LNCaP clone FGC (cell line): ENCODE results near the gene IGF2R.
A peak's percentile ranks its signal among the peaks of the same experiment; 100 is the strongest.

ENCODE experiments used
- DNase-seq: peaks from one replicate; pipeline ENCODE4 v3.0.0-alpha.2; 2011; ENCODE audit warnings: low read depth
- H3K4me3 ChIP-seq: 2 replicates; pipeline ENCODE4 v1.5.1; 2011; ENCODE audit warnings: mild to moderate bottlenecking, low read depth, low read length, control low read depth
- TF ChIP-seq, protein P1 (sequence below): IDR thresholded peaks from 2 replicates; pipeline ENCODE4 v1.5.1; 2012; ENCODE audit warnings: mild to moderate bottlenecking; ENCODE audit not compliant: control insufficient read depth, insufficient read depth; ENCODE audit errors: extremely low read depth

The IGF2R gene

DNA sequence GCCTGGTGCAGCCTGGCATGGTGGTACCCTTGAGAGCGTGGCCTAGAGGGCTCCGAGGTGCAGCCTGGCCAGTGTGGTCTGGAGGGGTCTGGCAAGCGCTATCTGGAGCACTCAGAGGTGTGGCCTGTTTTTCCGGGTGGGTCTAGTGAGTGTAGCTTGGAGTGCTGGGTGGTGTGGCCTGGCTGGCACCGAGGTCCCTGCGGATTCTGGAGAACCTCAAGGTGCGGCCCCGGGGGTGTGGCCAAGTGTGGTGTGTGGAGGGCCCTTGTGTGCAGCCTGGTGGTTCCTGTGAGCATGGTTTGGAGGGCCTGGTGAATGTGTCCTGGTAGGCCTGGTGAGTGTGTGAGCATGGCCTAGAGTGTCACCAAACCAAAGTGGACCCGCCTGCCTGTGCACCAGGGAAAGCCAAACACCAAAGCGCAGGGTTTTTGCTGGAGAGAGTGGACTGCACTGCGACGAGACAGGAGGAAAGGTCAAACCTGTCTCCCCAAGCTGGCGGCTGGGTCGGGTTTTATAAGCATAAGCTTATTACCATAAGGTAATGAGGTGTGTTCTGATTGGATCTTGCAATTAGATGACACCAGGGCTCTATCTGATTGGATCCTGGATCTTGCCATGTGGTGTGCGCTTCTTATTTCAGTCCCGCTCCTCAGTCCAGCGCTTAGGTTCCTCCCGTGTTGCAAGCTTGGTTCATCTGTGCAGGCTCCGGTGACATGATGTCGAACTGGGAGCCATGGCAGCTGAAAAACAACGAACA is 35.7 kb downstream of the IGF2R start:
- DNase-seq = no peak
- TF ChIP-seq, protein P1, sequence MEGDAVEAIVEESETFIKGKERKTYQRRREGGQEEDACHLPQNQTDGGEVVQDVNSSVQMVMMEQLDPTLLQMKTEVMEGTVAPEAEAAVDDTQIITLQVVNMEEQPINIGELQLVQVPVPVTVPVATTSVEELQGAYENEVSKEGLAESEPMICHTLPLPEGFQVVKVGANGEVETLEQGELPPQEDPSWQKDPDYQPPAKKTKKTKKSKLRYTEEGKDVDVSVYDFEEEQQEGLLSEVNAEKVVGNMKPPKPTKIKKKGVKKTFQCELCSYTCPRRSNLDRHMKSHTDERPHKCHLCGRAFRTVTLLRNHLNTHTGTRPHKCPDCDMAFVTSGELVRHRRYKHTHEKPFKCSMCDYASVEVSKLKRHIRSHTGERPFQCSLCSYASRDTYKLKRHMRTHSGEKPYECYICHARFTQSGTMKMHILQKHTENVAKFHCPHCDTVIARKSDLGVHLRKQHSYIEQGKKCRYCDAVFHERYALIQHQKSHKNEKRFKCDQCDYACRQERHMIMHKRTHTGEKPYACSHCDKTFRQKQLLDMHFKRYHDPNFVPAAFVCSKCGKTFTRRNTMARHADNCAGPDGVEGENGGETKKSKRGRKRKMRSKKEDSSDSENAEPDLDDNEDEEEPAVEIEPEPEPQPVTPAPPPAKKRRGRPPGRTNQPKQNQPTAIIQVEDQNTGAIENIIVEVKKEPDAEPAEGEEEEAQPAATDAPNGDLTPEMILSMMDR = no peak
- H3K4me3 ChIP-seq = no peak overlapping the region

DNA sequence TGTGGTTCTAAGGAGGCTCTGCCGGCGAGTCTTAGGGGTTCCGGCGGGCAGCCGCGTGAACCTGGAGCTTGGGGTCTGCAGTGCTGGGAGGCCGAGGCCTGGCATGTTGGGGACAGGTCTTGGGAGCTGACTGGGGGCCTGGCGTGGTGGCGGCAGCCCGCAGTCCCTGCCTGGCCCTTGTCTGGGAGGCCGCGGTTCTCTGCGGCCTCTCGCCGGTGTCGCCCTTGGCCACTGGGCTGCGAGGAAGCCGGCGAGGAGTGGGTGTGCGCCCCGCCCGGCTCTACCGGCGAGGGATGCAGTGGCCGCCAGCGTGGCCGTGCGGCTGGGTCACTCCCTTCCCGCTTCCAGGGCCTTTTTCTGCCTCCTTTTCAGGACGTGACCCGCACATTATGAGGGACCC is 36.3 kb downstream of the IGF2R start:
- no peak overlapping the region for H3K4me3 ChIP-seq
- no peak for DNase-seq
- TF ChIP-seq, protein P1 = no peak

DNA sequence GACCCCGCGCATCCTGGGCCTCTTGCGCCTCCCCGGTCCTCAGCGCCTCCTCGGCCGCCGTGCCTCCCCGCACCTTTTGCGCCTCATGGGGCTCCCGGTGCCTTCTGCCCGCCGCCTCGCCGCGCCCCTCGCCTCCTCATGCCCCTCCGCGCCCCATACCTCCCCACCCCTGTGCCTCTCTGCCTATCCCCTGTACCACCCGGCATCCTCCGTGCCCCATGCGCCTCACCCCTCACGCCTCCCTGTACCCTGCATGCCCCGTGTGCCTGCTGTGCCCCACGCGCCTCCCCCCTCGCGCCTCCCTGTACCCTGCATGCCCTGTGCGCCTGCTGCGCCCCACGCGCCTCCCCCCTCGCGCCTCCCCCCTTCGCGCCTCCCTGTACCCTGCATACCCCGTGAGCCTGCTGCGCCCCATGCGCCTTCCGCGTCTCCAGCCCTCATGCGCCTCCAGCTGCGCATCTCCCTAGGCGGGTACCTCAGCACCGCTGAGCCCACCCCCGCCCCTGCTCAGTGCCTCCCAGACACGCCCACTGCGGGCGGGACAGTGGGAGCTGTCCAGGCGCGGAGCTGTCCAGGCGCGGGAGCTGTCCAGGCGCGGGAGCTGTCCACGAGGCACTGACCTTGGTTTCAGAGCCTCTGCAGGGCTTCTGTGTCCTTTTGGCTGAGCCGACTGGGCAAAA is 37.1 kb downstream of the IGF2R start:
- H3K4me3 ChIP-seq = no peak overlapping the region
- TF ChIP-seq, protein P1 = no peak
- DNase-seq = no peak

DNA sequence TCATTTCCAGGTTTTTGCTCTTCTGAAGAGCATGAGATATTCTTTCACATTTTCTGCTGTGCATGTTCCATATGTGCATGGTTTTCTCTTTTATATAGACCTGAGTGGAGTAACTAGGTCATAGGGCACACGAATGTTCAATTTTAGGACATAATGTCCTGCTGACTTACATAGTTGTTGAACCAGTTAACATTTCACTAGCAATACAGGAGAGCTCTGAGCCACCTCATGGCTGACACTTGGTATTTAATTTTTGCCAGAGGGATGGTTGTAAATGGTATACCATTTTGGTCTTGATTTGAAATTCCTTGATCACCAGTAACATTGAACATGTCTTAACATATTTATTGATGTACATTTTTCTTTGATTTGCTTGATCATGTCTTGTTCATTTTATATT is 38.3 kb downstream of the IGF2R start:
- TF ChIP-seq, protein P1 = no peak
- DNase-seq = peak; percentile 56
- H3K4me3 ChIP-seq = peak overlapping the region; percentile 7; the same call in 1 of the 2 replicates

DNA sequence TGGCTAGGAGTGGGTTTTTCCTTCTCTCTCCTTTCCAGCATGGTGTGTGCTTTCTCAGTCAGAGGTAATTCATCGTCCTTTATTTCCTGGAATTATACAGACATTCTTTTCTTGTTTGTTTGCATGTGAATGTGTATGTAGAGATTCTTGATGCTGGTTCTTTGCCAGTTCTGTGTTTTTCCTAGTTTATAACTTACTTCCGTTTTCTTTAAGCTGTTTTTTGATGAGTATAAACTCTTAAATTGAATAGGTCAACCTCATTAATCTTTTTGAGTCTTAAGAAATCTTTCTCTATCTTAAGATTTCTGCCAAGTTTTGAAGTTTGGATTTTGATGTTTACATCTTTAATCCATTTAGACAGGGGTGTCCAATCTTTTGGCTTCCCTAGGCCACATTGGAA is 38.7 kb downstream of the IGF2R start:
- peak; percentile 80 for DNase-seq
- no peak overlapping the region for H3K4me3 ChIP-seq
- TF ChIP-seq, protein P1 = no peak

DNA sequence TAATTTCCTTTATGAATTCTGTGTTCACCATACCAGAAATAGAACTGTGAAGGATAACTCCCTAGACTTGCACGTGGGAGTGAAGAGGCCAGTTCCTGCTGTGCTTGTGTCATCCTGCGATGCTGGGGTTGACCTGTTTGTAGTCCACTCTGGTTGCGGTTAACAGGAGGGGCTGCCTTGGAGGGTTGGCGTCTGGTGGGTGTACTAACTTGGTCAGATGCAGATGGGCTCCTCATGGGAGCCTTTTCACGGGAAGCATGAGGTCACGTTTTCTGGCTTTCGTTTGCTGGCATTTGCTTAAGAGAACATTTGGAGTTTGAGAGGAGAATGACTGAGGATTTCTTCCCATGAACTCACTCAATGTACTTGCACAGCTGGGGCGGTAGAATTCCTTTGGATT is 41.2 kb downstream of the IGF2R start:
- TF ChIP-seq, protein P1 = no peak
- DNase-seq = no peak
- no peak overlapping the region for H3K4me3 ChIP-seq
